Smooth muscle cell of the brain vasculature (primary cell): ENCODE results near the gene MIA.
"Not testable (repeated sequence)": the region's sequence is repeated elsewhere in the genome, so short reads cannot be mapped to it uniquely, and the experiment has no call there.

Source experiments
- DNase-seq: peaks from one replicate; pipeline ENCODE4 v3.0.0-alpha.2; 2012; ENCODE audit warnings: low read depth, low spot score

Gene MIA

GRCh38 chr19:40750058-40750873 is 25.1 kb upstream of the MIA start, which contains the start of gene ACTMAP:
Gene ACTMAP, minus strand, starts transcription at chr19:40750477. Its CDS starts 674 bp downstream, at chr19:40749803.
- DNase-seq, result peak; percentile 99

GRCh38 chr19:40750874-40751537 is 24.3 kb upstream of the MIA start, which contains the start of gene SNRPA:
Gene SNRPA, plus strand, starts transcription at chr19:40751203. Its CDS starts 206 bp downstream, at chr19:40751409.
- DNase-seq, result peak; percentile 94

GRCh38 chr19:40752257-40752781 is 23.0 kb upstream of the MIA start:
- no peak for DNase-seq

GRCh38 chr19:40754611-40755247 is 20.6 kb upstream of the MIA start:
- DNase-seq, result no peak

- no peak for DNase-seq
Measured at GRCh38 chr19:40755248-40755624, 20.1 kb upstream of the MIA start.

- no peak for DNase-seq
Measured at GRCh38 chr19:40755791-40756190, 19.5 kb upstream of the MIA start.

- no peak for DNase-seq
Measured at GRCh38 chr19:40756502-40757110, 18.7 kb upstream of the MIA start.

GRCh38 chr19:40758491-40758890 is 16.8 kb upstream of the MIA start:
- DNase-seq, result no peak

- DNase-seq, result no peak
Measured at GRCh38 chr19:40759352-40759751, 16.0 kb upstream of the MIA start.

GRCh38 chr19:40762754-40763470 is 12.4 kb upstream of the MIA start:
- DNase-seq, result no peak

- DNase-seq, result no peak
Measured at GRCh38 chr19:40763526-40763925, 11.8 kb upstream of the MIA start.

- DNase-seq, result no peak
Measured at GRCh38 chr19:40763963-40764362, 11.4 kb upstream of the MIA start.

GRCh38 chr19:40766385-40766784 is 8.9 kb upstream of the MIA start:
- not testable (repeated sequence) for DNase-seq

- no peak for DNase-seq
Measured at GRCh38 chr19:40768869-40769268, 6.5 kb upstream of the MIA start.

- DNase-seq, result not testable (repeated sequence)
Measured at GRCh38 chr19:40771101-40771862, 4.0 kb upstream of the MIA start.

- DNase-seq, result no peak
Measured at GRCh38 chr19:40775632-40776022, 306 bp downstream of the MIA start.

- no peak for DNase-seq
Measured at GRCh38 chr19:40776364-40776763, 1.0 kb downstream of the MIA start.

- DNase-seq, result peak; percentile 83
Measured at GRCh38 chr19:40776932-40777644, 1.8 kb downstream of the MIA start.

GRCh38 chr19:40777645-40777936 is 2.3 kb downstream of the MIA start:
- DNase-seq, result no peak
